ENCODE measurements around the gene TXNDC11.

The TXNDC11 gene

DNA sequence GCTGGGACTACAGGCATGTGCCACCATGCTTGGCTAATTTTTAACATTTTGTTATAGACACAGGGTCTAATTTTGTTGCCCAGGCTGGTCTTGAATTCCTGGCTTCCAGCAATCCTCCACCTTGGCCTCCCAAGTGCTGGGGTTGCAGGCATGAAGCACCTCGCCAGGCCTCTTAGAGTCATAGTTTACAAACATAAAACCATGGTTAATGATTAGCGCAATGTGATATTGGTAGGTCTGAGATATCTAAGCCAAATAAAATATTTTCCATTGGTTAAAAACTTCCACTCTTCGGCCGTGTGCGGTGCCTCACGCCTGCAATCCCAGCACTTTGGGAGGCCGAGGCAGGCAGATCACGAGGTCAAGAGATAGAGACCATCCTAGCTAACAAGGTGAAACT is 16.6 kb downstream of the TXNDC11 start:
- no peak overlapping the region for H3K27ac ChIP-seq (replicated peaks)

DNA sequence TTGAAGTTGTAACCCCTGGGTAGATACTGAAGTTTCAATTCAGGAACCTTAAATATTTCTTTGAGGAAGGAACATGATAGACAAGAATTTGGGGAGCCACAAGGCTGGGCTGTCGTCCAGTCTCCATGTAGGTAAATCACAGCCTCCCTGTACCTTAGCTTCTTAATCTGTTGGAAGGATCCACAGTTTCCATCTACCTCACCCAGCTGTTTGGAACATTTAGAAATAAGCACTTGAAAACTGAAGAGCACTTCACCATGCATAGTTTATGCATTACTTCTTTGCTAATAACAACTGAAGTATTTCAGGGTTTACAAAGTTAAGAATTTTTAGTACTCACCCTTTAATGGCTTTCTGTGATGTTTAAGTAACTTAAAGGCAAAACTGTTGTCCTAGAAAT is 17.2 kb downstream of the TXNDC11 start:
- Histone ChIP-seq H3K27ac (replicated peaks) (no peak overlapping the region), H3K27me3 (ENCODE audit: insufficient read depth, poor library complexity, severe bottlenecking) (no peaks in the 10 kb centered on the region), H3K4me3 (replicated peaks; ENCODE audit: insufficient read depth, low read length) (no peak overlapping the region)
- no peak for DNase-seq (ENCODE audit: low read depth in 1 of 2, low spot score in 1 of 2)
- TF ChIP-seq REST (IDR thresholded peaks at IDR 0.05; ENCODE audit: insufficient replicate concordance, low read depth) (no peak), POLR2AphosphoS5 (IDR thresholded peaks at IDR 0.05; ENCODE audit: low read depth) (no peak)

More for the DNA sequence above, 16.6 kb downstream of the TXNDC11 start:
- TF ChIP-seq POLR2AphosphoS5 (IDR thresholded peaks at IDR 0.05; ENCODE audit: low read depth) (no peak), REST (IDR thresholded peaks at IDR 0.05; ENCODE audit: insufficient replicate concordance, low read depth) (no peak), SPI1 (IDR thresholded peaks at IDR 0.05; ENCODE audit: borderline replicate concordance, low read depth) (no peak), GABPA (IDR thresholded peaks at IDR 0.05; ENCODE audit: low read depth) (no peak)
- TF ChIP-seq, protein P1, sequence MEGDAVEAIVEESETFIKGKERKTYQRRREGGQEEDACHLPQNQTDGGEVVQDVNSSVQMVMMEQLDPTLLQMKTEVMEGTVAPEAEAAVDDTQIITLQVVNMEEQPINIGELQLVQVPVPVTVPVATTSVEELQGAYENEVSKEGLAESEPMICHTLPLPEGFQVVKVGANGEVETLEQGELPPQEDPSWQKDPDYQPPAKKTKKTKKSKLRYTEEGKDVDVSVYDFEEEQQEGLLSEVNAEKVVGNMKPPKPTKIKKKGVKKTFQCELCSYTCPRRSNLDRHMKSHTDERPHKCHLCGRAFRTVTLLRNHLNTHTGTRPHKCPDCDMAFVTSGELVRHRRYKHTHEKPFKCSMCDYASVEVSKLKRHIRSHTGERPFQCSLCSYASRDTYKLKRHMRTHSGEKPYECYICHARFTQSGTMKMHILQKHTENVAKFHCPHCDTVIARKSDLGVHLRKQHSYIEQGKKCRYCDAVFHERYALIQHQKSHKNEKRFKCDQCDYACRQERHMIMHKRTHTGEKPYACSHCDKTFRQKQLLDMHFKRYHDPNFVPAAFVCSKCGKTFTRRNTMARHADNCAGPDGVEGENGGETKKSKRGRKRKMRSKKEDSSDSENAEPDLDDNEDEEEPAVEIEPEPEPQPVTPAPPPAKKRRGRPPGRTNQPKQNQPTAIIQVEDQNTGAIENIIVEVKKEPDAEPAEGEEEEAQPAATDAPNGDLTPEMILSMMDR (IDR thresholded peaks at IDR 0.05; ENCODE audit: insufficient read depth, low read length) = no peak
- DNase-seq (ENCODE audit: low read depth in 1 of 2, low spot score in 1 of 2) = no peak
- H3K27me3 ChIP-seq (ENCODE audit: insufficient read depth, poor library complexity, severe bottlenecking) = no peaks in the 10 kb centered on the region
- H3K4me3 ChIP-seq (replicated peaks; ENCODE audit: insufficient read depth, low read length) = no peak overlapping the region

DNA sequence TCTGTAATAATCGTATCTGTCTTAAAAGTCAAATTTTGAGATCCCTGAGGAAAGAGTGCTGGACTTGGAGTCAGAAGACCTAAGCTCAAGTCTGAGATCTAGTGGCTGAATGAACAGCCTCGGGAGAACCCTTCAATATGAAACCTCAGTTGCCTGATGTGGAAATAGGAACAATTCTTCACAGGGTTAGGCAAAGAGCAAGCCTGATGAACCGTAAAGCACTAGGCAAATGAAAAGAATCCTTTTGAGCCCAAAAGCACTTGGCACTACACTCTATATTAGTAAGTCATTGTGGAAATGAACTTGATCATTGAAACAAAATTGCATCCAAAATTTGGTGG is 20.2 kb downstream of the TXNDC11 start:
- TF ChIP-seq, protein P1 (IDR thresholded peaks at IDR 0.05; ENCODE audit: insufficient read depth, low read length) = no peak
- TF ChIP-seq REST (IDR thresholded peaks at IDR 0.05; ENCODE audit: insufficient replicate concordance, low read depth) (no peak), GABPA (IDR thresholded peaks at IDR 0.05; ENCODE audit: low read depth) (no peak), SPI1 (IDR thresholded peaks at IDR 0.05; ENCODE audit: borderline replicate concordance, low read depth) (no peak), POLR2AphosphoS5 (IDR thresholded peaks at IDR 0.05; ENCODE audit: low read depth) (no peak)
- H3K4me3 ChIP-seq (replicated peaks; ENCODE audit: insufficient read depth, low read length) = no peak overlapping the region
- no peak for DNase-seq (ENCODE audit: low read depth in 1 of 2, low spot score in 1 of 2)
- no peak overlapping the region for H3K27ac ChIP-seq (replicated peaks)
- H3K27me3 ChIP-seq (ENCODE audit: insufficient read depth, poor library complexity, severe bottlenecking) = no peaks in the 10 kb centered on the region

Data from HL-60 (cell line).